Neuronal stem cell (in vitro differentiated cells): ENCODE results near the gene GSG1.
"Not testable (repeated sequence)": the region's sequence is repeated elsewhere in the genome, so short reads cannot be mapped to it uniquely, and the experiment has no call there.

Experiments
- DNase-seq: peaks from one replicate; pipeline ENCODE4 v3.0.0-alpha.2; 2013; ENCODE audit warnings: low spot score
- H2AFZ ChIP-seq: one replicate; pipeline ENCODE4 v1.6.1; 2013; ENCODE audit warnings: mild to moderate bottlenecking, low read length, inconsistent platforms
- H2AK5ac ChIP-seq: 2 replicates; pipeline ENCODE4 v1.6.1; 2013; ENCODE audit warnings: low read depth, mild to moderate bottlenecking, inconsistent platforms, low read length, moderate library complexity, mixed read lengths
- H2BK120ac ChIP-seq: 2 replicates; pipeline ENCODE4 v1.6.1; 2013; ENCODE audit warnings: low read depth, mild to moderate bottlenecking, inconsistent platforms, low read length, moderate library complexity, mixed read lengths
- H2BK12ac ChIP-seq: one replicate; pipeline ENCODE4 v1.6.1; 2013; ENCODE audit warnings: low read length, inconsistent platforms
- H2BK15ac ChIP-seq: 2 replicates; pipeline ENCODE4 v1.6.1; 2013; ENCODE audit warnings: mild to moderate bottlenecking, low read length, inconsistent platforms, mixed read lengths
- H2BK5ac ChIP-seq: one replicate; pipeline ENCODE4 v1.6.1; 2013; ENCODE audit warnings: inconsistent platforms, mild to moderate bottlenecking, low read length, moderate library complexity
- H3K14ac ChIP-seq: one replicate; pipeline ENCODE4 v1.6.1; 2013; ENCODE audit warnings: low read length, inconsistent platforms
- H3K18ac ChIP-seq: 2 replicates; pipeline ENCODE4 v1.6.1; 2013; ENCODE audit warnings: low read length, inconsistent platforms
- H3K23ac ChIP-seq: 2 replicates; pipeline ENCODE4 v1.6.1; 2013; ENCODE audit warnings: low read depth, mild to moderate bottlenecking, mixed read lengths, low read length, inconsistent platforms; ENCODE audit not compliant: poor library complexity
- H3K27ac ChIP-seq: replicated peaks from 3 replicates; pipeline ENCODE4 v1.5.1; 2013; ENCODE audit warnings: low read length, inconsistent platforms
- H3K27me3 ChIP-seq, 3 experiments: 2 replicates each; pipeline ENCODE4 v1.6.1; 2013; ENCODE audit warnings: low read length in 3 of 3, mild to moderate bottlenecking in 2 of 3, inconsistent platforms in 1 of 3, low read depth in 1 of 3, mixed read lengths in 1 of 3, moderate library complexity in 1 of 3; ENCODE audit not compliant: control insufficient read depth in 3 of 3, insufficient read depth in 3 of 3
- H3K36me3 ChIP-seq, 2 donors: replicated peaks in 1 of 2; 2 replicates each; pipeline ENCODE4 v1.6.1; 2013; ENCODE audit warnings: low read length in 2 of 2; ENCODE audit not compliant: control insufficient read depth in 2 of 2, insufficient read depth in 2 of 2
- H3K4ac ChIP-seq: 2 replicates; pipeline ENCODE4 v1.6.1; 2013; ENCODE audit warnings: inconsistent platforms, mild to moderate bottlenecking, low read length, moderate library complexity
- H3K4me1 ChIP-seq, 2 donors: 1 replicate in 1 of 2; 2 replicates in 1 of 2; pipeline ENCODE4 v1.6.1; 2013; ENCODE audit warnings: low read length in 2 of 2, low read depth in 1 of 2; ENCODE audit not compliant: control insufficient read depth in 2 of 2, insufficient read depth in 1 of 2
- H3K4me2 ChIP-seq: one replicate; pipeline ENCODE4 v1.6.1; 2013; ENCODE audit warnings: mild to moderate bottlenecking, low read length, inconsistent platforms; ENCODE audit not compliant: insufficient read depth, poor library complexity, severe bottlenecking
- H3K4me3 ChIP-seq, 2 donors: 2 replicates each; pipeline ENCODE4 v1.5.1; 2013; ENCODE audit warnings: low read length in 2 of 2, mild to moderate bottlenecking in 2 of 2, inconsistent platforms in 1 of 2, moderate library complexity in 1 of 2
- H3K79me1 ChIP-seq: one replicate; pipeline ENCODE4 v1.6.1; 2013; ENCODE audit warnings: low read depth, mild to moderate bottlenecking, inconsistent platforms, low read length, moderate library complexity
- H3K9ac ChIP-seq: one replicate; pipeline ENCODE4 v1.6.1; 2013; ENCODE audit warnings: mild to moderate bottlenecking, low read depth, low read length, inconsistent platforms; ENCODE audit not compliant: poor library complexity
- H3K9me3 ChIP-seq, 2 donors: replicated peaks in 1 of 2; 2 replicates each; pipeline versions ENCODE3 to v1.6.1; 2013; ENCODE audit warnings: low read length in 2 of 2, mild to moderate bottlenecking in 2 of 2, inconsistent platforms in 1 of 2, low read depth in 1 of 2, mixed read lengths in 1 of 2, moderate library complexity in 1 of 2; ENCODE audit not compliant: control insufficient read depth in 2 of 2, insufficient read depth in 1 of 2
- H4K8ac ChIP-seq: one replicate; pipeline ENCODE4 v1.6.1; 2013; ENCODE audit warnings: low read depth, mild to moderate bottlenecking, inconsistent platforms, low read length, moderate library complexity
- H4K91ac ChIP-seq: one replicate; pipeline ENCODE4 v1.6.1; 2013; ENCODE audit warnings: low read length, low read depth, mild to moderate bottlenecking, inconsistent platforms; ENCODE audit not compliant: poor library complexity
- WGBS, 2 donors: extraction: QIAGEN DNeasy Blood & Tissue Kit; methylation state at CpG; one replicate each; pipeline ENCODE4 v1.1.7; 2013; ENCODE audit warnings: missing lambda C conversion rate in 2 of 2, mixed read lengths in 1 of 2; ENCODE audit not compliant: insufficient read length in 2 of 2, insufficient replicate concordance in 1 of 2; ENCODE audit errors: extremely low coverage in 2 of 2; 5-methylcytosine and 5-hydroxymethylcytosine counted together

Gene GSG1

GRCh38 chr12:13083638-13084037 is 19.8 kb downstream of the GSG1 start:
- not testable (repeated sequence) for H3K4me3 ChIP-seq
- no CpG with 5 or more reads among the region's 5 CpGs for WGBS, 2 donors

GRCh38 chr12:13082861-13083260 is 20.6 kb downstream of the GSG1 start:
- WGBS, 2 donors: no CpG with 5 or more reads among the region's 2 CpGs
- DNase-seq: no peak
- H4K91ac ChIP-seq: no peak overlapping the region

More at GRCh38 chr12:13083638-13084037, 19.8 kb downstream of the GSG1 start:
- H2AK5ac ChIP-seq, H3K9ac ChIP-seq, H3K27ac ChIP-seq, H2BK15ac ChIP-seq, H4K91ac ChIP-seq, DNase-seq, H3K36me3 ChIP-seq, H3K27me3 ChIP-seq, H2BK120ac ChIP-seq, H3K23ac ChIP-seq, H3K18ac ChIP-seq, H2BK5ac ChIP-seq, H3K4ac ChIP-seq, H4K8ac ChIP-seq, H2AFZ ChIP-seq, H3K4me2 ChIP-seq, H2BK12ac ChIP-seq, H3K14ac ChIP-seq, H3K79me1 ChIP-seq: not testable (repeated sequence)
- peaks cover 3 to 17% of the 10 kb centered on the region in 2 donors for H3K4me1 ChIP-seq
- peaks cover 0 to 13% of the 10 kb centered on the region in 2 donors for H3K9me3 ChIP-seq

GRCh38 chr12:13080266-13080665 is 23.2 kb downstream of the GSG1 start:
- peaks cover 0 to 16% of the 10 kb centered on the region in 2 donors for H3K9me3 ChIP-seq
- no peak overlapping the region for H2BK12ac ChIP-seq
- WGBS, 2 donors: no CpG with 5 or more reads among the region's 3 CpGs
- no peak overlapping the region for H3K4ac ChIP-seq
- H4K8ac ChIP-seq: no peak overlapping the region
- H2BK120ac ChIP-seq: no peak overlapping the region
- H3K79me1 ChIP-seq: no peaks in the 10 kb centered on the region
- H3K4me3 ChIP-seq: no peak overlapping the region
- H2BK5ac ChIP-seq: no peak overlapping the region
- H3K4me2 ChIP-seq: no peak overlapping the region
- H3K18ac ChIP-seq: no peak overlapping the region
- H3K36me3 ChIP-seq: peaks cover 9 to 20% of the 10 kb centered on the region in 2 donors
- H3K23ac ChIP-seq: no peak overlapping the region
- DNase-seq: no peak
- no peak overlapping the region for H2AFZ ChIP-seq
- no peak overlapping the region for H2AK5ac ChIP-seq
- H3K9ac ChIP-seq: no peak overlapping the region
- H4K91ac ChIP-seq: no peak overlapping the region
- no peaks in the 10 kb centered on the region for H3K27me3 ChIP-seq
- no peak overlapping the region for H3K27ac ChIP-seq
- H3K4me1 ChIP-seq: peaks cover 0 to 5% of the 10 kb centered on the region in 2 donors
- H2BK15ac ChIP-seq: no peak overlapping the region
- H3K14ac ChIP-seq: no peak overlapping the region

More at GRCh38 chr12:13082861-13083260, 20.6 kb downstream of the GSG1 start:
- no peak overlapping the region for H2BK120ac ChIP-seq
- no peaks in the 10 kb centered on the region for H3K27me3 ChIP-seq
- peaks cover 0 to 13% of the 10 kb centered on the region in 2 donors for H3K9me3 ChIP-seq
- H3K18ac ChIP-seq: no peak overlapping the region
- H2AK5ac ChIP-seq: no peak overlapping the region
- no peak overlapping the region for H2BK12ac ChIP-seq
- no peak overlapping the region for H3K4ac ChIP-seq
- peaks cover 0 to 9% of the 10 kb centered on the region in 2 donors for H3K4me1 ChIP-seq
- no peak overlapping the region for H3K4me2 ChIP-seq
- H2BK5ac ChIP-seq: no peak overlapping the region
- no peak overlapping the region for H3K23ac ChIP-seq
- no peak overlapping the region for H2BK15ac ChIP-seq
- peaks cover 2 to 10% of the 10 kb centered on the region in 2 donors for H3K36me3 ChIP-seq
- H3K79me1 ChIP-seq: no peaks in the 10 kb centered on the region
- H4K8ac ChIP-seq: no peak overlapping the region
- H3K14ac ChIP-seq: no peak overlapping the region
- H2AFZ ChIP-seq: no peak overlapping the region
- H3K4me3 ChIP-seq: no peak overlapping the region
- no peak overlapping the region for H3K9ac ChIP-seq
- H3K27ac ChIP-seq: no peak overlapping the region

DNA sequence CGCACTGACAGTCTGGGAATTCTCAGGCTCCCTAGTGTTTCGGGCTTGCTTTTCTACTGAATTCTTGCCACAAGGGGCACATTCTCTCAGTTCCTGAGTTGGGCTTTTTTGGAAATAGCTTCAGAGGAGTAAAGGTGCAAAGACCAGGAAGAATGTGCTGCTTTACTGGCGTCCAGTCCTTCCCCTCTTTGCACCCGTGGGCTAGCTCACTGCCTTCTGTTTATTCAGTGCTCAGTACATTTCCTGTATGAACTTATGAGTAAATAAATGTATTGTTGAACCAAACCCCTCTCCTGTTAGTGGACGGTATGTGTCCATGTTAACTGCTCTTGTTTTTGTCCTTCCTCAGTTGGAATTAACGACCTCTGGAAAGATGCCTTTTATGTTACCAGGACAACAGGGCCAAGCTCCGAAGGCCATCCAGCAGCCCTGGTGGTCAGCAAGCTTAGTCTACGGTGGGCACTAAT is 24.0 kb downstream of the GSG1 start:
- H4K8ac ChIP-seq: no peak overlapping the region
- H2BK5ac ChIP-seq: no peak overlapping the region
- H3K79me1 ChIP-seq: no peaks in the 10 kb centered on the region
- no peak overlapping the region for H3K4ac ChIP-seq
- H3K9me3 ChIP-seq: peaks cover 0 to 11% of the 10 kb centered on the region in 2 donors
- no peak overlapping the region for H2BK12ac ChIP-seq
- no peak overlapping the region for H3K4me3 ChIP-seq
- DNase-seq: no peak
- H3K4me2 ChIP-seq: no peak overlapping the region
- H2BK120ac ChIP-seq: no peak overlapping the region
- peaks cover 0 to 5% of the 10 kb centered on the region in 2 donors for H3K4me1 ChIP-seq
- H3K23ac ChIP-seq: no peak overlapping the region
- no peak overlapping the region for H3K14ac ChIP-seq
- H2AFZ ChIP-seq: no peak overlapping the region
- H3K36me3 ChIP-seq: peaks cover 10 to 20% of the 10 kb centered on the region in 2 donors
- no peak overlapping the region for H3K18ac ChIP-seq
- no peaks in the 10 kb centered on the region for H3K27me3 ChIP-seq
- no peak overlapping the region for H3K9ac ChIP-seq
- H3K27ac ChIP-seq: no peak overlapping the region
- H4K91ac ChIP-seq: no peak overlapping the region
- WGBS, 2 donors: no CpG with 5 or more reads among the region's 8 CpGs
- no peak overlapping the region for H2BK15ac ChIP-seq
- H2AK5ac ChIP-seq: no peak overlapping the region
